DOHH2 (cell line): ENCODE results near the gene SLC15A4.

Source experiments
- H3F3A ChIP-seq: fragments of 200-600 bp; sonication (generic), shearing (Covaris generic); 2 replicates; pipeline ENCODE4 v1.6.0; 2016; ENCODE audit warnings: antibody characterized with exemption, mild to moderate bottlenecking; ENCODE audit not compliant: control insufficient read depth, insufficient read depth
- H3K27ac ChIP-seq: fragments of 200-600 bp; sonication (generic); 2 replicates; pipeline ENCODE4 v1.5.1; 2014; ENCODE audit warnings: low read depth, mild to moderate bottlenecking, low read length, moderate library complexity
- H3K27me3 ChIP-seq: fragments of 200-600 bp; sonication (generic); 2 replicates; pipeline ENCODE4 v1.6.1; 2014; ENCODE audit warnings: mild to moderate bottlenecking, low read length, mixed read lengths; ENCODE audit not compliant: control insufficient read depth
- H3K36me3 ChIP-seq: fragments of 200-600 bp; sonication (generic); 2 replicates; pipeline ENCODE4 v1.6.1; 2014; ENCODE audit warnings: mild to moderate bottlenecking, low read length, moderate library complexity, mixed read lengths; ENCODE audit not compliant: control insufficient read depth
- H3K4me1 ChIP-seq: fragments of 200-600 bp; sonication (generic); 2 replicates; pipeline ENCODE4 v1.6.1; 2014; ENCODE audit warnings: mild to moderate bottlenecking, low read length, mixed read lengths; ENCODE audit not compliant: control insufficient read depth
- H3K4me2 ChIP-seq: fragments of 200-600 bp; sonication (generic); 2 replicates; pipeline ENCODE4 v1.6.0; 2014; ENCODE audit warnings: mild to moderate bottlenecking, low read length, moderate library complexity
- H3K4me3 ChIP-seq: fragments of 200-600 bp; sonication (generic); 2 replicates; pipeline ENCODE4 v1.5.1; 2014; ENCODE audit warnings: mild to moderate bottlenecking, low read length, mixed read lengths
- H3K79me2 ChIP-seq: fragments of 200-600 bp; sonication (generic); 2 replicates; pipeline ENCODE4 v1.6.1; 2014; ENCODE audit warnings: mild to moderate bottlenecking, low read length, mixed read lengths; ENCODE audit not compliant: control insufficient read depth
- H3K9me2 ChIP-seq: fragments of 200-600 bp; sonication (generic); replicated peaks from 2 replicates; pipeline ENCODE4 v1.6.1; 2014; ENCODE audit warnings: mild to moderate bottlenecking, low read length, mixed read lengths; ENCODE audit not compliant: control insufficient read depth
- H3K9me3 ChIP-seq: fragments of 200-600 bp; sonication (generic); 2 replicates; pipeline ENCODE4 v1.6.1; 2014; ENCODE audit warnings: antibody characterized with exemption, low read length, mixed read lengths; ENCODE audit not compliant: control insufficient read depth, insufficient read depth
- H4K20me1 ChIP-seq: fragments of 200-600 bp; sonication (generic); 2 replicates; pipeline ENCODE4 v1.6.0; 2014; ENCODE audit warnings: low read depth, mild to moderate bottlenecking, antibody characterized with exemption, low read length, moderate library complexity; ENCODE audit not compliant: control insufficient read depth, insufficient read depth
- EZH2phosphoT487 ChIP-seq: fragments of 200-600 bp; sonication (generic); IDR thresholded peaks from 2 replicates; pipeline ENCODE4 v1.6.1; 2017; ENCODE audit warnings: borderline replicate concordance, mild to moderate bottlenecking, antibody characterized with exemption, low read length, moderate library complexity, mixed read lengths
- TF ChIP-seq, protein P1 (sequence below): fragments of 200-600 bp; sonication (generic); IDR thresholded peaks from one replicate; pipeline ENCODE4 v1.5.1; 2014; ENCODE audit warnings: antibody characterized with exemption, mild to moderate bottlenecking, low read depth, low read length; ENCODE audit not compliant: poor library complexity, severe bottlenecking

Gene SLC15A4

DNA sequence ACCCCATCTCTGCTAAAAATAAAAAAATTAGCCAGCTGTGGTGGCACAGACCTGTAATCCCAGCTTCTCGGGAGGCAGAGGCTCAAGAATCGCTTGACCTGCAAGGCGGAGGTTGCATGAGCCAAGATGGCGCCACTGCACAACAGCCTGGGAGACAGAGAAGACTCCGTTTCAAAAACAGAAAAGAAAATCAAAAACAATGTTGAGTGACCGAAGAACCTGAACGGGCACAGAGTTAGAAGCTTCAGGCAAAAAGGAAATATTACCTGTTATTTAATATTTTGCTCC, 33.0 kb upstream of the SLC15A4 start:
- no peak for TF ChIP-seq EZH2phosphoT487
- TF ChIP-seq, protein P1, sequence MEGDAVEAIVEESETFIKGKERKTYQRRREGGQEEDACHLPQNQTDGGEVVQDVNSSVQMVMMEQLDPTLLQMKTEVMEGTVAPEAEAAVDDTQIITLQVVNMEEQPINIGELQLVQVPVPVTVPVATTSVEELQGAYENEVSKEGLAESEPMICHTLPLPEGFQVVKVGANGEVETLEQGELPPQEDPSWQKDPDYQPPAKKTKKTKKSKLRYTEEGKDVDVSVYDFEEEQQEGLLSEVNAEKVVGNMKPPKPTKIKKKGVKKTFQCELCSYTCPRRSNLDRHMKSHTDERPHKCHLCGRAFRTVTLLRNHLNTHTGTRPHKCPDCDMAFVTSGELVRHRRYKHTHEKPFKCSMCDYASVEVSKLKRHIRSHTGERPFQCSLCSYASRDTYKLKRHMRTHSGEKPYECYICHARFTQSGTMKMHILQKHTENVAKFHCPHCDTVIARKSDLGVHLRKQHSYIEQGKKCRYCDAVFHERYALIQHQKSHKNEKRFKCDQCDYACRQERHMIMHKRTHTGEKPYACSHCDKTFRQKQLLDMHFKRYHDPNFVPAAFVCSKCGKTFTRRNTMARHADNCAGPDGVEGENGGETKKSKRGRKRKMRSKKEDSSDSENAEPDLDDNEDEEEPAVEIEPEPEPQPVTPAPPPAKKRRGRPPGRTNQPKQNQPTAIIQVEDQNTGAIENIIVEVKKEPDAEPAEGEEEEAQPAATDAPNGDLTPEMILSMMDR = no peak
- H3K79me2 ChIP-seq = no peaks in the 10 kb centered on the region
- no peaks in the 10 kb centered on the region for H3K9me3 ChIP-seq
- no peak overlapping the region for H3K4me3 ChIP-seq
- H3K4me2 ChIP-seq = no peak overlapping the region
- 0 out of 2 replicates have a peak, but pooled peaks cover 3% of the 10 kb centered on the region for H4K20me1 ChIP-seq
- no peaks in the 10 kb centered on the region for H3K9me2 ChIP-seq
- peaks cover 48% of the 10 kb centered on the region for H3K27me3 ChIP-seq
- H3F3A ChIP-seq = no peaks in the 10 kb centered on the region
- H3K4me1 ChIP-seq = no peaks in the 10 kb centered on the region
- H3K27ac ChIP-seq = no peak overlapping the region
- no peaks in the 10 kb centered on the region for H3K36me3 ChIP-seq

DNA sequence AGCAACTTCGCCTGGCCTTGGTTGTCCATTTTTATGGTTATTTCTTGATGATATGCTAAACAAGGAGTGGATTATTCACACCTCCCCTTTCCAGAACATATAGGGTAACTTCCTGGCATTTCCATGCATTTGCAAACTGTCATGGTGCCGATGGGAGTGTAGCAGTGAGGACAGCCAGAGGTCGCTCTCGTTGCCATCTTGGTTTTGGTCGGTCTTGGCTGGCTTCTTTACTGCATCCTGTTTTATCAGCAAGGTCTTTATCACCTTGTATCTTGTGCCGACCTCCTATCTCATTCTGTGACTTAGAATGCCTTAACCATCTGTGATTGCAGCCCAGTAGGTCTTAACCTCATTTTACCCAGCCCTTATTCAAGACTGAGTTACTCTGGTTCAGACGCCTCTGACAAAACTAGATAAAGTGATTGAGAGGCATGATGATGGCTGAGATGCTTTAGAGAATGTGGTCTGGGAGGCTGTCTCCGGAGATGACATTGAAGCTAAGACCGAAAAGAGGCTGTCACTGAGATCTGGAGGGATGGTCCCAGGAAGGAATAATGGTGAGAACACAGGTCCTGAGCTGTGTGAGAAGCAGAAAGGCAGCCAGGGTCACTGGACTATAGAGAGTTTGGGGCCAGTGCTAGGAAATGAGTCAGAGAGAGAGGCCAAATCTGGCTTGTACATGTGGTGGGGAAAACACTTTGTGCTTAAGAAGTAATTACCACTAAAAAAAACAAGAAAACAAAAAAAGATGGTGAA, 32.5 kb upstream of the SLC15A4 start:
- TF ChIP-seq, protein P1 = no peak
- no peak for TF ChIP-seq EZH2phosphoT487
- Histone ChIP-seq H3K27me3 (peaks cover 49% of the 10 kb centered on the region), H3F3A (no peaks in the 10 kb centered on the region), H3K36me3 (no peaks in the 10 kb centered on the region), H3K79me2 (no peaks in the 10 kb centered on the region), H3K9me2 (no peaks in the 10 kb centered on the region), H3K4me1 (no peaks in the 10 kb centered on the region), H3K4me2 (no peak overlapping the region), H3K9me3 (no peaks in the 10 kb centered on the region), H3K4me3 (no peak overlapping the region), H3K27ac (no peak overlapping the region), H4K20me1 (0 out of 2 replicates have a peak, but pooled peaks cover 3% of the 10 kb centered on the region)

DNA sequence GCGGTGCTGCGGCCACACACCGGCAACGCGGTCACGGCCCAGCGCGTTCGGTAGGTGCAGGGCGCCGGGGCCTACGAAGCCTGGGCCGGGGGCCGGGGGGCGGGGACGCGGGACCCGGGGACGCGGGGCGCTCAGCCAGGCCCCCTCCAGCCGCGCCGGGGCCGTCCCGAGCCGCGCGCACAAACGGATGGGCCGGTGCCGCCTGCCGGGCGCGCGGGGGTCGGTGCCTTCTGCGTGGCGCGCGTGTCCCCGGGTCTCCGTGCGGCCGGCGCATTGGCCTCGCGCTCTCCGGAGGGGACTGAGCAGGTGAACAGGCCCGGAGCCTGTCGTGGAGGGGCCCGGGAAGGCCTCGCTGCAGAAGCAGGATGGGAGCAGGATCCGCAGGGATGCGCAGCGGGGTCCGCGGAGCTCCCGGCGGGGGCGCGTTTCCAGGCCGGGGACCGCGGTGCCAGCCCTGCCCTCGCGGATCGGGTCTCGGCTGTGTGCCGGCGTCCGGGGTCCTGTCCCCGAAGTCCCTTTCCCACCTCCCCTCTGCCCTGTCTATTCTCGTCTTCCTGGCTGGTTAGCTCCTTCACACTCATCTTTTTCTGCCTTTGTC, 29.9 kb upstream of the SLC15A4 start:
- Histone ChIP-seq H3K4me3 (no peak overlapping the region), H3K79me2 (no peaks in the 10 kb centered on the region), H3F3A (no peaks in the 10 kb centered on the region), H3K36me3 (no peaks in the 10 kb centered on the region), H3K4me2 (no peak overlapping the region), H4K20me1 (0 out of 2 replicates have a peak, but pooled peaks cover 3% of the 10 kb centered on the region), H3K4me1 (no peaks in the 10 kb centered on the region), H3K27me3 (peaks cover 53% of the 10 kb centered on the region), H3K9me2 (no peaks in the 10 kb centered on the region), H3K27ac (no peak overlapping the region), H3K9me3 (no peaks in the 10 kb centered on the region)
- TF ChIP-seq, protein P1 = no peak
- no peak for TF ChIP-seq EZH2phosphoT487
